ENCODE measurements around the gene THSD7B.

The THSD7B gene

GRCh38 chr2:137237055-137237454 lies 471.7 kb downstream of the THSD7B start:
- no peaks in the 10 kb centered on the region for H4K20me1 ChIP-seq (ENCODE audit: insufficient read depth, low read length, poor library complexity, severe bottlenecking)
- H3K9ac ChIP-seq (ENCODE audit: low read depth, low read length, poor library complexity, severe bottlenecking) = no peak overlapping the region
- no peak overlapping the region for H3K4me2 ChIP-seq (ENCODE audit: low read depth, low read length, poor library complexity, severe bottlenecking)
- H3K9me3 ChIP-seq (ENCODE audit: insufficient read depth, low read depth, low read length) = no peaks in the 10 kb centered on the region
- no peaks in the 10 kb centered on the region for H3K79me2 ChIP-seq (ENCODE audit: insufficient read depth, low read length)
- H3K27me3 ChIP-seq (ENCODE audit: insufficient read depth, low read length, poor library complexity, severe bottlenecking) = no peaks in the 10 kb centered on the region
- no peaks in the 10 kb centered on the region for H3K9me2 ChIP-seq (replicated peaks; ENCODE audit: low read depth, low read length)
- no peaks in the 10 kb centered on the region for H3K36me3 ChIP-seq (ENCODE audit: insufficient read depth, low read length)
- no peak overlapping the region for H2AFZ ChIP-seq (ENCODE audit: low read length)
- no peak overlapping the region for H3K4me3 ChIP-seq (ENCODE audit: low read length, poor library complexity, severe bottlenecking)
- H3F3A ChIP-seq (ENCODE audit: low read depth) = no peaks in the 10 kb centered on the region
- no peak for TF ChIP-seq CTCF (conservative IDR thresholded peaks at IDR 0.05; ENCODE audit: low read length)
- no peak for TF ChIP-seq EZH2phosphoT487 (IDR thresholded peaks at IDR 0.05; ENCODE audit: borderline replicate concordance)
- H3K4me1 ChIP-seq (ENCODE audit: insufficient read depth, low read length, poor library complexity, severe bottlenecking) = no peaks in the 10 kb centered on the region

- Histone ChIP-seq H2AFZ (ENCODE audit: low read length) (no peak overlapping the region), H3K9me2 (replicated peaks; ENCODE audit: low read depth, low read length) (no peaks in the 10 kb centered on the region), H3K9me3 (ENCODE audit: insufficient read depth, low read depth, low read length) (no peaks in the 10 kb centered on the region), H3K4me3 (ENCODE audit: low read length, poor library complexity, severe bottlenecking) (no peak overlapping the region), H3F3A (ENCODE audit: low read depth) (no peaks in the 10 kb centered on the region), H4K20me1 (ENCODE audit: insufficient read depth, low read length, poor library complexity, severe bottlenecking) (no peaks in the 10 kb centered on the region), H3K27me3 (ENCODE audit: insufficient read depth, low read length, poor library complexity, severe bottlenecking) (no peaks in the 10 kb centered on the region), H3K36me3 (ENCODE audit: insufficient read depth, low read length) (no peaks in the 10 kb centered on the region), H3K4me2 (ENCODE audit: low read depth, low read length, poor library complexity, severe bottlenecking) (no peak overlapping the region), H3K9ac (ENCODE audit: low read depth, low read length, poor library complexity, severe bottlenecking) (no peak overlapping the region), H3K4me1 (ENCODE audit: insufficient read depth, low read length, poor library complexity, severe bottlenecking) (no peaks in the 10 kb centered on the region), H3K79me2 (ENCODE audit: insufficient read depth, low read length) (no peaks in the 10 kb centered on the region)
- no peak for TF ChIP-seq EZH2phosphoT487 (IDR thresholded peaks at IDR 0.05; ENCODE audit: borderline replicate concordance)
- TF ChIP-seq CTCF (conservative IDR thresholded peaks at IDR 0.05; ENCODE audit: low read length) = no peak
Observed at GRCh38 chr2:137238065-137238464, 472.7 kb downstream of the THSD7B start.

GRCh38 chr2:137249463-137250130 lies 484.3 kb downstream of the THSD7B start:
- TF ChIP-seq CTCF (conservative IDR thresholded peaks at IDR 0.05; ENCODE audit: low read length) = no peak
- TF ChIP-seq EZH2phosphoT487 (IDR thresholded peaks at IDR 0.05; ENCODE audit: borderline replicate concordance) = no peak
- Histone ChIP-seq H3K9ac (ENCODE audit: low read depth, low read length, poor library complexity, severe bottlenecking) (no peak overlapping the region), H3K79me2 (ENCODE audit: insufficient read depth, low read length) (no peaks in the 10 kb centered on the region)

More at GRCh38 chr2:137249463-137250130, 484.3 kb downstream of the THSD7B start:
- no peak overlapping the region for H3K4me2 ChIP-seq (ENCODE audit: low read depth, low read length, poor library complexity, severe bottlenecking)
- H4K20me1 ChIP-seq (ENCODE audit: insufficient read depth, low read length, poor library complexity, severe bottlenecking) = no peaks in the 10 kb centered on the region
- H3K9me2 ChIP-seq (replicated peaks; ENCODE audit: low read depth, low read length) = no peaks in the 10 kb centered on the region
- no peaks in the 10 kb centered on the region for H3F3A ChIP-seq (ENCODE audit: low read depth)
- H2AFZ ChIP-seq (ENCODE audit: low read length) = no peak overlapping the region
- no peaks in the 10 kb centered on the region for H3K4me1 ChIP-seq (ENCODE audit: insufficient read depth, low read length, poor library complexity, severe bottlenecking)
- H3K36me3 ChIP-seq (ENCODE audit: insufficient read depth, low read length) = no peaks in the 10 kb centered on the region
- no peaks in the 10 kb centered on the region for H3K27me3 ChIP-seq (ENCODE audit: insufficient read depth, low read length, poor library complexity, severe bottlenecking)
- no peaks in the 10 kb centered on the region for H3K9me3 ChIP-seq (ENCODE audit: insufficient read depth, low read depth, low read length)
- H3K4me3 ChIP-seq (ENCODE audit: low read length, poor library complexity, severe bottlenecking) = no peak overlapping the region

Data from Loucy (cell line).